Mesendoderm (in vitro differentiated cells): Measurements from ENCODE around the gene MAP9.

Source experiments
- DNase-seq: peaks from one replicate; pipeline ENCODE4 v3.0.0; 2013
- H2AK5ac ChIP-seq: 2 replicates; pipeline ENCODE4 v1.6.1; 2013; ENCODE audit warnings: low read length, inconsistent platforms
- H2BK120ac ChIP-seq: 2 replicates; pipeline ENCODE4 v1.6.1; 2013; ENCODE audit warnings: low read depth, mild to moderate bottlenecking, low read length, moderate library complexity, mixed read lengths
- H2BK15ac ChIP-seq: replicated peaks from 2 replicates; pipeline ENCODE4 v1.6.1; 2013; ENCODE audit warnings: low read depth, mild to moderate bottlenecking, moderate library complexity
- H2BK5ac ChIP-seq: 2 replicates; pipeline ENCODE4 v1.6.1; 2013; ENCODE audit warnings: low read length, inconsistent platforms
- H3K18ac ChIP-seq: 2 replicates; pipeline ENCODE4 v1.6.1; 2013; ENCODE audit warnings: mild to moderate bottlenecking, low read length, mixed read lengths
- H3K23ac ChIP-seq: one replicate; pipeline ENCODE4 v1.6.1; 2013; ENCODE audit warnings: low read length
- H3K27ac ChIP-seq: 2 replicates; pipeline ENCODE4 v1.5.1; 2013; ENCODE audit warnings: low read depth, mild to moderate bottlenecking, inconsistent platforms, low read length, moderate library complexity
- H3K27me3 ChIP-seq: 2 replicates; pipeline ENCODE4 v1.6.1; 2013; ENCODE audit warnings: low read length, control low read depth, mild to moderate bottlenecking, inconsistent platforms; ENCODE audit not compliant: insufficient read depth, poor library complexity
- H3K36me3 ChIP-seq: 2 replicates; pipeline ENCODE4 v1.6.1; 2013; ENCODE audit warnings: low read length, inconsistent platforms; ENCODE audit not compliant: control insufficient read depth, insufficient read depth
- H3K4ac ChIP-seq: one replicate; pipeline ENCODE4 v1.6.1; 2013; ENCODE audit warnings: low read depth, mild to moderate bottlenecking, low read length, moderate library complexity
- H3K4me1 ChIP-seq: 2 replicates; pipeline ENCODE4 v1.6.1; 2013; ENCODE audit warnings: low read depth, low read length, inconsistent platforms; ENCODE audit not compliant: control insufficient read depth
- H3K4me2 ChIP-seq: 2 replicates; pipeline ENCODE4 v1.6.1; 2013; ENCODE audit warnings: low read length
- H3K4me3 ChIP-seq: 2 replicates; pipeline ENCODE4 v1.5.1; 2013; ENCODE audit warnings: mild to moderate bottlenecking, low read length
- H3K56ac ChIP-seq: one replicate; pipeline ENCODE4 v1.6.1; 2013; ENCODE audit warnings: low read length
- H3K79me1 ChIP-seq: 2 replicates; pipeline ENCODE4 v1.6.1; 2013; ENCODE audit warnings: low read length, inconsistent platforms
- H3K79me2 ChIP-seq: 2 replicates; pipeline ENCODE4 v1.6.1; 2013; ENCODE audit warnings: mild to moderate bottlenecking, low read length; ENCODE audit not compliant: control insufficient read depth, insufficient read depth
- H3K9ac ChIP-seq: 2 replicates; pipeline ENCODE4 v1.6.1; 2013; ENCODE audit warnings: low read length, inconsistent platforms
- H4K5ac ChIP-seq: one replicate; pipeline ENCODE4 v1.6.1; 2013; ENCODE audit warnings: low read length
- H4K8ac ChIP-seq: one replicate; pipeline ENCODE4 v1.6.1; 2013; ENCODE audit warnings: low read depth, mild to moderate bottlenecking, control low read depth, low read length, moderate library complexity
- WGBS: extraction: QIAGEN DNeasy Blood & Tissue Kit; methylation state at CpG from one replicate; pipeline ENCODE4 v1.1.7; 2013; ENCODE audit warnings: low lambda C conversion rate, missing lambda C conversion rate; ENCODE audit not compliant: insufficient coverage; ENCODE audit errors: extremely low coverage; 5-methylcytosine and 5-hydroxymethylcytosine counted together

Gene MAP9

DNA sequence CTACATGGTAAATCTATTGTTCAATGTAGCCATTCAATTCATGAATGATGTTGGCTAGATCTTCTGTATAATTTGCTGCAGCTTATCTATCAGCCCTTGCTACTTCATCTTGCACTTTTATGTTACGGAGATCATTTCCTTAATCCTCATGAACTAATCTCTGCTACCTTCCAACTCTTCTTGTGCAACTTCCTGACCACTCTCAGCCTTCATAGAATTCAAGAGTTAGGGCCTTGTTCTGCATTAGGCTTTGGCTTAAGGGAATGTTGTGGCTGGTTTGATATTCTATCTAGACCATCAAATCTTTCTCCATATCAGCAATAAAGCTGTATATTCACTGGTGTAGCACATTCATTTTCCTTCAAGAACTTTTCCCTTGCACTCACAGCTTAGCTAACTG is 36.7 kb upstream of the MAP9 start:
- H3K23ac ChIP-seq, result no peak overlapping the region
- H3K36me3 ChIP-seq, result no peaks in the 10 kb centered on the region
- WGBS, result no CpG with 5 or more reads among the region's 1 CpG
- H2BK15ac ChIP-seq, result no peak overlapping the region
- H4K5ac ChIP-seq, result no peak overlapping the region
- no peak overlapping the region for H3K4ac ChIP-seq
- H4K8ac ChIP-seq, result no peak overlapping the region
- no peak overlapping the region for H3K18ac ChIP-seq
- DNase-seq, result no peak
- no peaks in the 10 kb centered on the region for H3K4me1 ChIP-seq
- H3K79me1 ChIP-seq, result no peaks in the 10 kb centered on the region
- H3K4me3 ChIP-seq, result no peak overlapping the region
- H3K4me2 ChIP-seq, result no peak overlapping the region
- H3K27ac ChIP-seq, result no peak overlapping the region
- no peak overlapping the region for H2BK120ac ChIP-seq
- no peak overlapping the region for H3K9ac ChIP-seq
- no peak overlapping the region for H3K56ac ChIP-seq
- no peaks in the 10 kb centered on the region for H3K27me3 ChIP-seq
- H2AK5ac ChIP-seq, result no peak overlapping the region
- H3K79me2 ChIP-seq, result no peaks in the 10 kb centered on the region
- no peak overlapping the region for H2BK5ac ChIP-seq

- no CpG with 5 or more reads among the region's 2 CpGs for WGBS
- Histone ChIP-seq H3K79me1 (no peaks in the 10 kb centered on the region), H4K8ac (no peak overlapping the region), H3K27me3 (no peaks in the 10 kb centered on the region), H3K18ac (no peak overlapping the region), H3K9ac (no peak overlapping the region), H3K4ac (no peak overlapping the region), H3K4me3 (no peak overlapping the region), H3K23ac (no peak overlapping the region), H3K56ac (no peak overlapping the region), H4K5ac (no peak overlapping the region), H2BK120ac (no peak overlapping the region), H3K4me1 (no peaks in the 10 kb centered on the region), H3K27ac (no peak overlapping the region), H2BK15ac (no peak overlapping the region), H2BK5ac (no peak overlapping the region), H3K4me2 (no peak overlapping the region), H3K79me2 (no peaks in the 10 kb centered on the region), H3K36me3 (no peaks in the 10 kb centered on the region), H2AK5ac (no peak overlapping the region)
- DNase-seq, result no peak
Observed at GRCh38 chr4:155411546-155411945, 34.8 kb upstream of the MAP9 start.

DNA sequence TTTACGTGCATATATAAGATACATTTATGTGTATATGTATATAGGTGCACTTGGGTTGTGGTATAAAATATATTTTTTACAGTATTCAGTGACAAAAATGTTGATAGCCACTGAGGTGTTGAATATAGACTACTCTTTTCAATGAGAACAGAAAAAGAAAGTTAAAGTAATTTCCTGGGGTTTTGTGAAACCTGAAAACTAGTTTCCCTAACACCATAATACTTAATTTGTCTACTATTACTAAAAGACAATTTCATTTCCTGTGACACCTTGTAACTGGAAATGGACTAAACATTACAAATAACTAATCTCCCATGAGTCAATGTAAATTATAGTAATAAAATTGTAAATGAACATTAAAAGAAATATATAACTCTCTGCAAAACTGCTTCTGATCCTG is 32.0 kb upstream of the MAP9 start:
- no peak overlapping the region for H3K56ac ChIP-seq
- H3K4me1 ChIP-seq, result no peaks in the 10 kb centered on the region
- no peak overlapping the region for H3K4me2 ChIP-seq
- H3K4me3 ChIP-seq, result no peak overlapping the region
- H2BK5ac ChIP-seq, result no peak overlapping the region
- H3K27me3 ChIP-seq, result no peaks in the 10 kb centered on the region
- no peaks in the 10 kb centered on the region for H3K79me2 ChIP-seq
- no peak overlapping the region for H3K9ac ChIP-seq
- H2BK15ac ChIP-seq, result no peak overlapping the region
- no peak overlapping the region for H3K23ac ChIP-seq
- no peaks in the 10 kb centered on the region for H3K36me3 ChIP-seq
- H3K27ac ChIP-seq, result no peak overlapping the region
- no peak for DNase-seq
- no peaks in the 10 kb centered on the region for H3K79me1 ChIP-seq
- H4K5ac ChIP-seq, result no peak overlapping the region
- no peak overlapping the region for H2AK5ac ChIP-seq
- no CpG with 5 or more reads among the region's 1 CpG for WGBS
- H3K4ac ChIP-seq, result no peak overlapping the region
- no peak overlapping the region for H3K18ac ChIP-seq
- no peak overlapping the region for H2BK120ac ChIP-seq
- no peak overlapping the region for H4K8ac ChIP-seq

DNA sequence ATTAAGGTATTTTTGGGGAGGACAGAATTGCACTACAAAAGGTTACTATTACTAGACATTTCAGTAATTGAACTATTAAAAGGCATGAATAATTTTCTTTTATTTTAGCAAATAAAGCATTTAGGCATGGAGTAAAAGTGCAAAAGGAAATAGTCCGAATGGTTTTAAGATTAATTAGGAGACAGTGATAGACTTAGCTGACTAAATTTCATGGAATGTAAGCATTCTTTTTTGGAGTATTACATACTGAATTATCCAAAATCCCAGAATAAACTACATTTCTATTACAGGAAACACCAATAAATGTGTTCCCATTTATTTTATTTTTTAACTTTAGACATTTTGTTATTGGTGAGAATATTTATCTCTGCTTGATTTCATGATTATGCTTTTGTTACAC is 30.7 kb upstream of the MAP9 start:
- no peaks in the 10 kb centered on the region for H3K27me3 ChIP-seq
- no CpG with 5 or more reads among the region's 1 CpG for WGBS
- no peak for DNase-seq

DNA sequence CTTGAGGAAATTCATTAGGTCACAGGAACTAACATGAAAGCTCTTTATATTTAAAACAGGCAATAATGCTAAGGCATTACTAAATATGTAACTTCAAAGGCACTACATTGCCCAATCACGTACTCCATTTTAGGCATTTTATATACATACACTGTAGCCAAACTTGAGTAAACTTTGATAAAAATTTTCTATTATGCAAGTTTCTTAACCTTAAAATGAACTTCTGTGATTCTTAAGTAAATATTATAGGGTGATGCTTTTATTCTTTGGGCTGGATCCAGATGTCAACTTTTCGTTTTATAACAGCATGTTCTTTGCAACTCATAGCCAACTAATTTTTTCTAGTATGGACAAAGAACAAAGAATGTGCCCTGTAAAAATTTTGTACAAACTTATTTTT is 28.3 kb upstream of the MAP9 start:
- no peaks in the 10 kb centered on the region for H3K27me3 ChIP-seq
- H3K4me2 ChIP-seq, result no peak overlapping the region
- H2BK5ac ChIP-seq, result no peak overlapping the region
- no peak overlapping the region for H3K18ac ChIP-seq
- H3K4me3 ChIP-seq, result no peak overlapping the region
- H3K23ac ChIP-seq, result no peak overlapping the region
- no CpG with 5 or more reads among the region's 2 CpGs for WGBS
- no peaks in the 10 kb centered on the region for H3K79me2 ChIP-seq
- H2AK5ac ChIP-seq, result no peak overlapping the region
- H3K36me3 ChIP-seq, result no peaks in the 10 kb centered on the region
- H3K79me1 ChIP-seq, result no peaks in the 10 kb centered on the region
- DNase-seq, result no peak
- no peak overlapping the region for H3K27ac ChIP-seq
- H3K4ac ChIP-seq, result no peak overlapping the region
- no peak overlapping the region for H2BK15ac ChIP-seq
- H2BK120ac ChIP-seq, result no peak overlapping the region
- no peaks in the 10 kb centered on the region for H3K4me1 ChIP-seq
- H4K8ac ChIP-seq, result no peak overlapping the region
- no peak overlapping the region for H3K9ac ChIP-seq
- H4K5ac ChIP-seq, result no peak overlapping the region
- H3K56ac ChIP-seq, result no peak overlapping the region

More for the DNA sequence above, 30.7 kb upstream of the MAP9 start:
- Histone ChIP-seq H2BK120ac (no peak overlapping the region), H3K4me2 (no peak overlapping the region), H3K27ac (no peak overlapping the region), H3K18ac (no peak overlapping the region), H3K79me1 (no peaks in the 10 kb centered on the region), H3K79me2 (no peaks in the 10 kb centered on the region), H4K5ac (no peak overlapping the region), H3K4me1 (no peaks in the 10 kb centered on the region), H3K4ac (no peak overlapping the region), H2BK15ac (no peak overlapping the region), H3K36me3 (no peaks in the 10 kb centered on the region), H3K56ac (no peak overlapping the region), H4K8ac (no peak overlapping the region), H3K23ac (no peak overlapping the region), H3K4me3 (no peak overlapping the region), H2AK5ac (no peak overlapping the region), H2BK5ac (no peak overlapping the region), H3K9ac (no peak overlapping the region)

DNA sequence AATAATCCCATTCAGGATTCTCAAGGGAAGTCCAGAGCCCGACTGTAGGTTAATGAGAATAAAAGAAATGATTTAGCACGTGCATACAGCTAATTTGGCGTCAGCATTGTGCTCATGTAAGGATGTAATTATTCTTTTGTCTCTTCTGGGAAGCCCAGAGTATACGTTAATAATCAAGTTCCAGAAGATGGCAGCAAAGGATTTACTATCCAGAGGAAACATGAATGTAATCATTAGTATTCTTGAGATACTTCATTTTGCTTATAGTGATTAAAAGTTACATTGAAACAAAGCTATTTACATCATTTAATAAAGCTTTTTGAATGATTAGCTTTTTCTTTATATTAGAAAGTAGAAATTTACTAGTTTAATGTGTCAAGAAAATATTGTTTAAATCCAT is 27.1 kb upstream of the MAP9 start:
- peak; percentile 50 for DNase-seq
- Histone ChIP-seq H3K36me3 (no peaks in the 10 kb centered on the region), H3K9ac (no peak overlapping the region)

More for the DNA sequence above, 27.1 kb upstream of the MAP9 start:
- H3K4me1 ChIP-seq, result no peaks in the 10 kb centered on the region
- H3K56ac ChIP-seq, result no peak overlapping the region
- H4K5ac ChIP-seq, result no peak overlapping the region
- no CpG with 5 or more reads among the region's 4 CpGs for WGBS
- H3K4ac ChIP-seq, result no peak overlapping the region
- no peaks in the 10 kb centered on the region for H3K79me2 ChIP-seq
- H2BK120ac ChIP-seq, result no peak overlapping the region
- no peaks in the 10 kb centered on the region for H3K79me1 ChIP-seq
- no peak overlapping the region for H2BK5ac ChIP-seq
- H3K27me3 ChIP-seq, result no peaks in the 10 kb centered on the region
- no peak overlapping the region for H3K4me2 ChIP-seq
- H3K23ac ChIP-seq, result no peak overlapping the region
- H3K18ac ChIP-seq, result no peak overlapping the region
- H2BK15ac ChIP-seq, result no peak overlapping the region
- H2AK5ac ChIP-seq, result no peak overlapping the region
- H3K4me3 ChIP-seq, result no peak overlapping the region
- no peak overlapping the region for H4K8ac ChIP-seq
- H3K27ac ChIP-seq, result no peak overlapping the region
